ENCODE measurements around the gene ANKRD31.
"Not testable (repeated sequence)": the region's sequence is repeated elsewhere in the genome, so short reads cannot be mapped to it uniquely, and the experiment has no call there.

DNA sequence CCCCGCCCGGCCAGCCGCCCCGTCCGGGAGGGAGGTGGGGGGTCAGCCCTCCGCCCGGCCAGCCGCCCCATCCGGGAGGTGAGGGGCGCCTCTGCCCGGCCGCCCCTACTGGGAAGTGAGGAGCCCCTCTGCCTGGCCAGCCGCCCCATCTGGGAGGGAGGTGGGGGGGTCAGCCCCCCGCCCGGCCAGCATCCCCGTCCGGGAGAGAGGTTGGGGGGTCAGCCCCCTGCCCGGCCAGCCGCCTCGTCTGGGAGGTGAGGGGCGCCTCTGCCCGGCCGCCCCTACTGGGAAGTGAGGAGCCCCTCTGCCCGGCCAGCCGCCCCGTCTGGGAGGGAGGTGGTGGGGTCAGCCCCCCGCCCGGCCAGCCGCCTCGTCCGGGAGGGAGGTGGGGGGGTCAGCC, 33.9 kb upstream of the ANKRD31 start:
- not testable (repeated sequence) for TF ChIP-seq CTCF (conservative IDR thresholded peaks at IDR 0.05; ENCODE audit: low read depth, low read length); EZH2 (IDR thresholded peaks at IDR 0.05; ENCODE audit: borderline replicate concordance, low read depth, low read length, poor library complexity, severe bottlenecking)

All from A673 (cell line).